Stimulated activated CD8-positive, alpha-beta memory T cell treated with anti-CD3 and anti-CD28 coated beads, Interleukin-15, amount 100 ng/mL, for 1 hour (primary cell): ENCODE results near the gene TREH.
A peak's percentile ranks its signal among the peaks of the same experiment; 100 is the strongest.

Experiments
- DNase-seq: peaks from one replicate; pipeline ENCODE4 v3.0.0-alpha.2; 2020; ENCODE audit warnings: low read depth

TREH gene

DNA sequence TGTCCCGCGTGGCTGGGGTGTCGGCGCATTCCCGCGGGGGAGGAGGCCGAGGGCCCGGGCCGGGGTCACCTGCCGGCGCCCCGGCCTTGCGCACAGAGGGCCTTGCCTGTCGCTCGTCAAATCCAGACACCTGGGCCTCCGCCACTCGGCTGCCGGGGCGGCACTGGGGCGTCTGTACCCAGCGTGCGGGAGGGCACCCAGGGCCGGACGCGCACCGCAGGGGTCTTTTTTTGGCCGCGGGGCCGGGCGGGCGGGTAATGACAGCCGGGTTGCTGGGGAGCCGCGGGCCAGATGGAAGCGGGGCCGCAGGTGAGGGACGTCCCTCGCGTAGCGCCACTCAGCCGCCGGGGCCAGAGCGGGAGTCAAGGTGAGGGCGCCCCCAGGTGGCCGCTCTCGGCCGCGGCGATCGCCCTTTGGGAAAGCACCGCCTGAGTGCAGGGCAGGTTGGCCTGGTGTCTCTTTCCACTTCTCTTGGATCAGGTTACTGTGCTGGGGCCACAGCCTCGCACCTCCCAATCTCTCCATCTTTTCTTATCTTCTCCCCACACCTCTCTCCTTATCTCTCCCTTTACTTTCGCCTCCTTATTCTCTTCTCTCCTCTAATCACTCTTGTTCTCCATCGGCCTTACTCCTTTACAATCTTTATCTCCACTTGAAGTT is 68.5 kb downstream of the TREH start:
- peak; percentile 74 for DNase-seq

DNA sequence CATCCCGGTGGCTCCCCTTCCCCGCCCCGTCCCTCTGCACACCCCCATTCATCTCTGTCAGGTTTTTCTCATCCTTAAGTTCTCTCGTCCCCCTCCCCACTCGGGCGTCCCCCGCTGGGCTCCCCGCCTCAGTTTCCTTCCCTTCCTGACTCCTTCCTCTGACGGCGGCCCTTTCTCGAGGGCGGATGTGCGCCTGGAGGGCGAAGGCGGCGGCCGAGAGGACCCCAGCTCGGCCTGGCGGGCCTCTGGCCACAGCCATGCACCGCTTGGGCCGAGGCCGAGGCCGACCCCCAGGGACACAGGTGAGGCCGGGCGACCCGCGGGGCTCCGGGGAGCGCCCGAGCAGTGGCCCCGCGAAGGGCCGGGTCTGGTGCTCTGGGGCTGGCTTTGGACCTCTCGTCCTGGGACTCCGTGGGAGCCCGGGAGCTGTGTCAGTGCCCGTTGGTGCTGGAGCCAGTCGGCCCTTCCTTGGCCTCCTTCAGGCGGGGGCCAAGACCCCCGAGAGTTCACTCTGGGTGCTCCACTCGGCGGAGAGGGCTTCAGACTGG is 69.2 kb downstream of the TREH start:
- no peak for DNase-seq

DNA sequence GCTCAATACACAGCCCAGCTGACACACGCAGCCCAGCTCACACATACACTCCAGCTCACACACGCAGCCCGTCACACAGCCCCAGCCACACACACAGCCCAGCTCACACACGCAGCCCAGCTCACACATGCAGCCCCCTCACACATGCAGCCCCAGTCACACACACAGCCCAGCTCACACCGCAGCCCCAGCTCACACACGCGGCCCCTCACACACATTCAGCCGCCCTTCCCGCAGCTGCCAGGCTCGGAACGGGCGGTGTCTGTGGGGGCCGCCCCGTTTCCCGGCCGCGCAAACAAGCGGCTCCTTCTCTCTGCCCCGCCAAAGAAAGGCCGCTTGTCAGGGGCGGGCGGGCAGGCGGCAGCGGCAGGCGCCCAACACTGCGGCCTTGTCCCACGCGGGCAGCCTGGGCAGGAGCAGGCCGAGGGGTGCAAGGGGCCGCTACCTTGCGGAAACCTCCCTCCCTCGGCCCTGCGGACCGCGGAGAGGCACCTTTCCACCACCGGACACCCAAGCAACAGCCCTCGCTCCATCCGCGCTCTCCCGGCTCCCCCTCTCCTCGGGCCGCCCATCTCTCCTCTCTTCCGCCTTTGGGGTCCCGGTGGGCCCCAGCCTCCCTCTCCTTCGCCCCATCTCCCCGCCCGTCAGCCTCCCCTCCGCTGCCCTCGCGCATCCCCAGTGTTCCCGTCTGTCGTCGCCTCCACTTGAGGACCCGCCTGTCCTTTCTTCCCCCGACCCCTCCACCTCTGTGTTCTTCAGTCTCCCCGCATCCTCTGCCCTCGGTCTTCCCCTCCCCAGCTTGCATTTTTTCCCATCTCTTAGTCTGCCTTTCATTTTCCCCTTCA is 69.8 kb downstream of the TREH start:
- no peak for DNase-seq

DNA sequence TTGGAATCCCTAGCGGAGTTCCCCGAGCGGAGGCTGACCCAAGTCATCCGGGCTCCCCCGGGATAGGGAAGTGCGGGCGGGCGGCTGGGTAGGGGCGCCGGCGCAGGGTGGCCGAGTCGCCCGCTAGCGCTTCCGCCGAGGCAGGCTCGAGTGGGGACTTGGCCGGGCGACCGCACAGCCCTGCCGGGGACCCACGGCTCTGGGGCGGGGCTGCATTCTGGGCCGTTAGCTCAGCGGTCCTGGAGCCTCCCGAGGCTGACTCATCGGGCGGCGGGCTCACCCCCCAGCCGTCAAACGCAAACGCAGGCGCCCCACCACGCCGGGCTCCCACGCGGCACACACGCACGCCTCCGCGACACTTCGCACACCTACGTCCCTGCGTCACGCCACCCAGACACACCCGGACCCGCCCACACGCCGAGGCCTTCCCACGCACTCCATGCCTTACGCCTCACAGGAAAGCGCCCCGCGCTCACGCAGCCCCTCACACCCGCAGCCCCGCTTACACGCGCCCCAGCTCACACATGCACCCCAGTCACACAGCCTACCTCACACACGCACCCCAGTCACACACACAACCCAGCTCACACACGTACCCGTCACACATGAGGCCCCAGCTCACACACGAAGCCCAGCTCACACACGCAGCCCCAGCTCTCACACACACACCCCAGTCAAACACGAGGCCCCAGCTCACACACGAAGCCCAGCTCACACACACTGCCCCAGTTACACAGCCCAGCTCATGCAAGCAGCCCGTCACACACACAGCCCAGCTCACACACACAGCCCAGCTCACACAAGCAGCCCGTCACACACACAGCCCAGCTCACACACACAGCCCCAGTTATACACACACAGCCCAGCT is 70.9 kb downstream of the TREH start:
- DNase-seq = peak; percentile 62

DNA sequence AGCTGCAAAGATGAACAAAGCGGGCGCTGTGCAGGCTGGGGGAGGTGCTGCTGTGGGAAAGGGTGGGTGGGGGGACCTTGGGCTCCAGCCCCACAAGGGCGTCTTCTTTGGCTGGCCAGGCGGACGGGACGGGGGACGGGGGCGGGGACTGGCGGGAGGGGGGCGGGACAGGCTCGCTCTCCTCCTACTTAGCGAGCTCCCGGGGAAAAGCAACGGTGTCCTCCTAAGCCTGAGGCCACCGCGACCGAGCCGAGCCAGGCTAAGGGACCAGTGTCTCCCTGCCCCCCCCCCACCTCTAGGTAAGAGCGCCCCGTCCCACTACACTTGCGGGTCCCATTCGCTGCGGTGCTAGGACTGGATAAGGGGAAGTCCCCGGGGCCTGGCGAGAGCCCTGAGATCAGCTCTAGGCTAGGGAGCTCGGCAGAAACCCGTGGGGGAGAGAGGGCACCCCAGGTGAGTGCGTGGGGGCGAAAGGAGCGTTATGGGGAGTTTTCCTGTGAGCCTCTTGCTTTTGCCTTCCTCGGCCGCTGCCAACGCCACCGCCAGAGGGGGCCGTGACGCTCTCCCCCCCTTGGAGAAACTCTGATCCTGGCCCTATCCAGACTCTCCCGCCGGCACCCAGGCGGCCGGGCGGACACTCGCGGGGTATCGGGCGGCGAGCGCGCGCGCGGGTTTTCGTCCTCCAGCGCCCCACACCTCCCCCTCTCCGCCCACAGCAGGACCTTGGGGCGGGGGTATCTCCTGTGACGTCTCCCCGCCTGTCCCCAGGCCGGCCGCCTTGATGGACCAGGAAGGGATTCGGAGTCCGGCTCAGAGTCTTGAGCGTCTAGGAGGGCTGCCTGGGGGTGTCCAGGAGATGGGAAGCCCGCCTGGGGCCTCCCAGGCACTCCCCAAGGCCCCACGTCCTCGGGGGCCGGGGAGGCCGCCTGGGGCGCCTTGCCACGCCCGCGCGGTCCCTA is 71.8 kb downstream of the TREH start, which contains the start of gene PHLDB1:
PHLDB1 (plus strand) TSS at position 215 of the 959 bp plus-strand sequence. CDS start 6,222 bp downstream, outside the sequence.
- no peak for DNase-seq
